ENCODE results near the gene SORCS2.

DNA sequence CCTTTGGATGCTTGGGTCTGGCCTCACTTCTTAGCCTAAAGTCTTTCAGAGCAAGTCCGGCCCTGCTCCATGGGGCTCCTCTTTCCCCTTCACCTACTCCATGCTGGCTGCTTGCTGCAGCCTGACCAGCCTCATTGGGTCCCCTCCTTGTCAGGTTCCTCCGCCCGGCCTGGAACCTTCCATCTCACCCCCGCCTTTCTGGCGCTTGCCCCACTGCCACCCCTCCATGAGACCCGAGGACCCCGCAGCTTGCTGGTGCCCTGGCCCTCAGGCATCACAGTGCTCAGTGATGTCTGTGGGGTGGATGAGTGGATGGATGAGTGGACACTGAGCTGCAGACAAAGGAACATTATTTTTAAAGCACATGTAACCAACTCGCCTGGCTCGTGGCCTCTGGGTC is 24.7 kb downstream of the SORCS2 start:
- TF ChIP-seq POLR2A (IDR thresholded peaks at IDR 0.05): no peak
- TF ChIP-seq, protein P1, sequence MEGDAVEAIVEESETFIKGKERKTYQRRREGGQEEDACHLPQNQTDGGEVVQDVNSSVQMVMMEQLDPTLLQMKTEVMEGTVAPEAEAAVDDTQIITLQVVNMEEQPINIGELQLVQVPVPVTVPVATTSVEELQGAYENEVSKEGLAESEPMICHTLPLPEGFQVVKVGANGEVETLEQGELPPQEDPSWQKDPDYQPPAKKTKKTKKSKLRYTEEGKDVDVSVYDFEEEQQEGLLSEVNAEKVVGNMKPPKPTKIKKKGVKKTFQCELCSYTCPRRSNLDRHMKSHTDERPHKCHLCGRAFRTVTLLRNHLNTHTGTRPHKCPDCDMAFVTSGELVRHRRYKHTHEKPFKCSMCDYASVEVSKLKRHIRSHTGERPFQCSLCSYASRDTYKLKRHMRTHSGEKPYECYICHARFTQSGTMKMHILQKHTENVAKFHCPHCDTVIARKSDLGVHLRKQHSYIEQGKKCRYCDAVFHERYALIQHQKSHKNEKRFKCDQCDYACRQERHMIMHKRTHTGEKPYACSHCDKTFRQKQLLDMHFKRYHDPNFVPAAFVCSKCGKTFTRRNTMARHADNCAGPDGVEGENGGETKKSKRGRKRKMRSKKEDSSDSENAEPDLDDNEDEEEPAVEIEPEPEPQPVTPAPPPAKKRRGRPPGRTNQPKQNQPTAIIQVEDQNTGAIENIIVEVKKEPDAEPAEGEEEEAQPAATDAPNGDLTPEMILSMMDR (IDR thresholded peaks at IDR 0.05): no peak

All from Peyer's patch (tissue), 4 donors.